Right lobe of liver (tissue), 4 donors: ENCODE measurements around the gene ADAM10.

Source experiments
- CTCF ChIP-seq, 4 donors: fragments of 200-600 bp in 3 of 4; fragments of 450-650 bp in 1 of 4; IDR thresholded peaks; one replicate each; pipeline versions ENCODE4 v1.5.1 to v1.8.0; 2016 to 2022; ENCODE audit warnings: antibody characterized with exemption in 4 of 4, mild to moderate bottlenecking in 2 of 4
- POLR2A ChIP-seq: fragments of 450-650 bp; IDR thresholded peaks from one replicate; pipeline ENCODE4 v1.6.1; 2017; ENCODE audit warnings: antibody characterized with exemption, mild to moderate bottlenecking
- donor health status: DM: no; HTN: no; CAD: no.
- donor health status: DM: no; HTN: no; CAD: no.
- donor health status: DM: no; HTN: yes; CAD: no.

- TF ChIP-seq POLR2A: no peak
- TF ChIP-seq CTCF (IDR thresholded peaks at IDR 0.05): no peak
These were observed 42.1 kb downstream of the ADAM10 start for GRCh38 chr15:58707397-58707796.
